NT2/D1 (cell line): ENCODE data around the gene ACOXL.

ENCODE experiments used
- SUZ12 ChIP-seq: IDR thresholded peaks from 2 replicates; pipeline ENCODE4 v1.6.1; 2011; ENCODE audit not compliant: insufficient read length, insufficient read depth; ENCODE audit errors: extremely low read depth
- YY1 ChIP-seq: IDR thresholded peaks from 2 replicates; pipeline ENCODE4 v1.6.1; 2011; ENCODE audit not compliant: insufficient read length, insufficient read depth

- TF ChIP-seq YY1 = no peak
- TF ChIP-seq SUZ12 = no peak
These were observed 425.4 kb downstream of the ACOXL start for GRCh38 chr2:111157798-111158197.
